OCI-LY7 (cell line): ENCODE data around the gene MPPED2. TPM values are rescaled to one million over a fixed set of nuclear protein-coding genes. Genes with fewer than 3 reads are reported as not detected.

ENCODE experiments used
- BruUV-seq: library from RNA; stranded (reverse); fragments of 400-500 nt; replicated peaks from 2 replicates; lab custom pipeline; 2021; lab: Mats Ljungman, UMichigan
- CTCF ChIA-PET: fragments of 300-600 bp; sonication (Branson Sonifier 250); formaldehyde crosslinking; loops from one replicate; lab custom pipeline; 2022; ENCODE audit warnings: antibody characterized with exemption; ENCODE audit not compliant: unreplicated experiment; lab: Charles Lee
- POLR2A ChIA-PET: fragments of 300-600 bp; sonication (Branson Sonifier 250); formaldehyde crosslinking; loops from one replicate; lab custom pipeline; 2022; ENCODE audit warnings: antibody characterized with exemption; lab: Charles Lee
- DNase-seq: peaks from one replicate; pipeline ENCODE4 v3.0.0-alpha.2; 2015; ENCODE audit warnings: low spot score
- H2AFZ ChIP-seq: fragments of 200-600 bp; sonication (generic), shearing (Covaris generic); 2 replicates; pipeline ENCODE4 v1.6.1; 2014; ENCODE audit warnings: mild to moderate bottlenecking, antibody characterized with exemption, low read length, moderate library complexity
- H3K27ac ChIP-seq: fragments of 200-600 bp; sonication (generic); 2 replicates; pipeline ENCODE4 v1.5.1; 2014; ENCODE audit warnings: mixed run types, low read depth, mild to moderate bottlenecking, moderate library complexity, low read length, inconsistent platforms; ENCODE audit not compliant: poor library complexity, severe bottlenecking
- H3K36me3 ChIP-seq: fragments of 200-600 bp; sonication (generic); 2 replicates; pipeline ENCODE4 v1.6.1; 2014; ENCODE audit warnings: mild to moderate bottlenecking, antibody characterized with exemption, low read length, moderate library complexity, mixed read lengths; ENCODE audit not compliant: insufficient read depth
- H3K4me1 ChIP-seq: fragments of 200-600 bp; sonication (generic); 2 replicates; pipeline ENCODE4 v1.5.1; 2014; ENCODE audit warnings: mild to moderate bottlenecking, low read length; ENCODE audit not compliant: insufficient read depth, poor library complexity, severe bottlenecking
- H3K4me2 ChIP-seq: fragments of 200-600 bp; sonication (generic); 2 replicates; pipeline ENCODE4 v1.6.1; 2014; ENCODE audit warnings: mild to moderate bottlenecking, low read length
- H3K4me3 ChIP-seq: fragments of 200-600 bp; sonication (generic); 2 replicates; pipeline ENCODE4 v1.5.1; 2014; ENCODE audit warnings: mild to moderate bottlenecking, low read depth, low read length; ENCODE audit not compliant: poor library complexity, severe bottlenecking
- H3K79me2 ChIP-seq: fragments of 200-600 bp; sonication (generic); 2 replicates; pipeline ENCODE4 v1.6.1; 2016; ENCODE audit warnings: low read depth, mild to moderate bottlenecking, low read length, moderate library complexity, mixed read lengths; ENCODE audit not compliant: insufficient read depth
- H3K9me2 ChIP-seq: fragments of 200-600 bp; sonication (generic); 2 replicates; pipeline ENCODE4 v1.6.1; 2016; ENCODE audit warnings: mild to moderate bottlenecking, low read length, mixed read lengths; ENCODE audit not compliant: insufficient read depth
- H3K9me3 ChIP-seq: fragments of 200-600 bp; sonication (generic); 2 replicates; pipeline ENCODE4 v1.6.1; 2014; ENCODE audit warnings: mild to moderate bottlenecking, mixed run types, low read length, mixed read lengths
- H4K20me1 ChIP-seq: fragments of 200-600 bp; sonication (generic); 2 replicates; pipeline ENCODE4 v1.6.1; 2014; ENCODE audit warnings: mild to moderate bottlenecking, antibody characterized with exemption, low read length, moderate library complexity, mixed read lengths; ENCODE audit not compliant: insufficient read depth
- CTCF ChIP-seq: fragments of 200-600 bp; sonication (generic); conservative IDR thresholded peaks from 2 replicates; pipeline ENCODE4 v1.5.1; 2014; ENCODE audit warnings: mild to moderate bottlenecking, antibody characterized with exemption, low read length, moderate library complexity, mixed read lengths
- EZH2phosphoT487 ChIP-seq: fragments of 200-600 bp; sonication (generic); IDR thresholded peaks from 2 replicates; pipeline ENCODE4 v1.6.1; 2018; ENCODE audit warnings: low read depth, borderline replicate concordance, mild to moderate bottlenecking, mixed run types, antibody characterized with exemption, low read length, moderate library complexity, mixed read lengths
- intact Hi-C: fragments of 100-400 bp; cut with micrococcal nuclease; formaldehyde crosslinking; loops from one replicate; pipeline ENCODE4 v1.10.0; 2022; ENCODE audit not compliant: unreplicated experiment
- total RNA-seq, 2 experiments: library from RNA; depleted of rRNA in 1 of 2; stranded (reverse); fragments of >200 nt in 1 of 2; shearing (Covaris generic) in 1 of 2; gene quantifications; 2 replicates each; pipeline ENCODE4 v1.2.3, GENCODE V29; 2014 to 2022

Gene MPPED2
- total RNA-seq, 2 experiments from 2014 or later: not detected

GRCh38 chr11:30453705-30454104 lies 132.4 kb downstream of the MPPED2 start:
- Histone ChIP-seq H4K20me1 (no peaks in the 10 kb centered on the region), H3K4me3 (no peak overlapping the region), H3K9me3 (no peaks in the 10 kb centered on the region), H3K9me2 (no peaks in the 10 kb centered on the region), H3K4me2 (no peak overlapping the region), H2AFZ (no peak overlapping the region), H3K79me2 (no peaks in the 10 kb centered on the region), H3K27ac (no peak overlapping the region), H3K4me1 (no peaks in the 10 kb centered on the region), H3K36me3 (no peaks in the 10 kb centered on the region)
- ChIA-PET POLR2A (no interaction called here), CTCF (no interaction called here)
- BruUV-seq: no TSS peak
- intact Hi-C loops: no loop called here
- TF ChIP-seq CTCF (no peak), EZH2phosphoT487 (no peak)
- no peak for DNase-seq

DNA sequence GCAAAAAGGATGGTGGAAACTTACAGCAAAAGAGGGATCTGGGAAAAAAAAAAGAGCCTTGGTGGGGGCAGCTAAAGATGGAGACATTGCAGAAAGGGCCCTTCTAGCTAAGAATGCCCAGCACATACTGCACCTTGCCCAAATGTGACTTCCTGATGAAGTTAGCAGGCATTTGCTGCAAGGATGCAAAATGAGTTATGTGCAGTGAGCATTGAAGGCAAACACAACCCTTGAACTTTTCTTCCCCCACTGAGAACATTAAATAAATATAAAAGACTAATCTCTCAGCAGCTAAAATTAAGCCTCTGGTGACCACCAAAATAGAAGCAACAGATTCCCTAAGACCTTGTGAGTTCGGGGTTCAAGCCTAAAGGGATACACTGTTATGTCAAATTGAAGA lies 133.3 kb downstream of the MPPED2 start:
- TF ChIP-seq EZH2phosphoT487 (no peak), CTCF (no peak)
- no peak overlapping the region for H3K4me3 ChIP-seq
- no peaks in the 10 kb centered on the region for H3K36me3 ChIP-seq
- no peak for DNase-seq
- POLR2A ChIA-PET: no interaction called here
- no peak overlapping the region for H3K4me2 ChIP-seq
- no peak overlapping the region for H2AFZ ChIP-seq
- H3K9me2 ChIP-seq: no peaks in the 10 kb centered on the region
- no peaks in the 10 kb centered on the region for H4K20me1 ChIP-seq
- H3K4me1 ChIP-seq: no peaks in the 10 kb centered on the region
- CTCF ChIA-PET: no interaction called here
- BruUV-seq: no TSS peak
- H3K27ac ChIP-seq: no peak overlapping the region
- no peaks in the 10 kb centered on the region for H3K79me2 ChIP-seq
- intact Hi-C loops: loop anchor here (1.0 kb wide), 1 partner anchor 12 kb away; no protein-coding TSS in a partner anchor
- H3K9me3 ChIP-seq: no peaks in the 10 kb centered on the region

GRCh38 chr11:30452114-30452513 lies 134.0 kb downstream of the MPPED2 start:
- Histone ChIP-seq H3K9me3 (no peaks in the 10 kb centered on the region), H2AFZ (no peak overlapping the region), H3K9me2 (no peaks in the 10 kb centered on the region), H3K4me3 (no peak overlapping the region), H3K27ac (no peak overlapping the region), H3K4me1 (no peaks in the 10 kb centered on the region), H4K20me1 (no peaks in the 10 kb centered on the region), H3K4me2 (no peak overlapping the region), H3K36me3 (no peaks in the 10 kb centered on the region), H3K79me2 (no peaks in the 10 kb centered on the region)
- BruUV-seq: no TSS peak
- intact Hi-C loops: loop anchor here (1.0 kb wide), 1 partner anchor 13 kb away; no protein-coding TSS in a partner anchor
- no peak for DNase-seq
- TF ChIP-seq EZH2phosphoT487 (no peak), CTCF (no peak)
- CTCF ChIA-PET: no interaction called here
- POLR2A ChIA-PET: no interaction called here
